HG03575 (cell line): ENCODE data around the gene TCF7.
"Not testable (repeated sequence)": the region's sequence is repeated elsewhere in the genome, so short reads cannot be mapped to it uniquely, and the experiment has no call there.

Experiments used
- ATAC-seq: cut with Tn5 transposase; IDR thresholded peaks from one replicate; pipeline ENCODE4 v1.9.1; 2021; ENCODE audit not compliant: unreplicated experiment, insufficient number of reproducible peaks, low FRiP score; ENCODE audit errors: extremely low read depth

The TCF7 gene

DNA sequence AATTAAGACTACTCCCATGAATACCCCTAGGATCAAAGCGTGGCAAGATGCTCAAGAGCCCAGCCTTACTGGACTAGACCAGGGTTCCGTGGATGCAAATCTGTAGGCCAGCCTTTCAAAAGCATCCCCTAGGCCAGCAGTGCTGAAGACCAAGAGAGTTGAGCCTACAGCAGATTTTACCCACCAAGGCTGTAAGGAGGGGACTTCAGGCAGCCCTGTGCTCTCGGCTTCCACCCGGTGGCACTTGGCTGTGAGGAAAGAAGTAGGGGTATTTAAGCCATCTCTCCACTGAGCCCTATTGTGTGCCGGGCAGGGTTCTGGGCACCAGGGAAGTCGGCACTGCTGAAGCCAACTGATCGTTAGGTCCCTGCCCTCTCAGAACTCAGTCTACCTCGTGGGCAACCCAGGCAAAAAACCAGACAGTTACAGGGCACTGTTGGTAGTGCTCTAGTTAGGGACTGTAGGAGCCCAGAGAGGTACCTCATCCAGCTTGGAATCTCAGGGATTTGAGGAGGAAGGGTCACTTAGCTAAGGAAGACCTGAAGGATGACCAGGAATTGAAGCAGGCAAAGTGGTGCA is 25.5 kb downstream of the TCF7 start:
- no peak for ATAC-seq

DNA sequence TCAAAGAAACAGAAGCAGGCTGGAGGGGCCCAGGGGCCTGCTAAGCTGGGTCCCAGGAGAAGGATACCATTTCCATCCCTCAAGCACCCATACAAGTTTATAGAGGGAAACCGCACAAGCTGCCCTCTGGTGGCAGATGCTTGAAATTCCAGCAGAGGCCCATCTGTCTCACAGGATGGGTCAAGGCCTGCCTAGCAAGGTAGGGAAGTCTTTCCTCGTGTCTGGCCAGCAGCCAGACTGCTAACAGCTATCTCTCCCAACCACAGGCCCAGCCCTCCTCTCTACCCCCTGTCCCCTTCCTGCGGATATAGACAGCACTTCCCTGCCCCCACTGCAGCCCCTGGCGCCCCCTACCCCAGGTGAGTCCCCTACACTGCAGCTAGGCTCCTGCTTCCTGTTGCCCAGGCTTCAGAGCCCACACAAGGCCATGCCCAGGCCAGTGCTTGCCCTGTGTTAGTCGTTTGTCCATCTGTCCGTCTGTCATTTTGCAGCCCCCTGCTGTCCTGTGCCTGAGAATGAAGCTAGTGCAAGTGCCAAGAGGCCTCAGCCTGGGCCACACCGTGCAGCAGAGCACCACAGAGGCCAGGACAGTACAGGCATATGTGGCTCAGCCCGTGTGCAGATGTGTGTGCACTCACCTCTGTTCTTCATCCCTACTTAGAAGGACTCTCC is 26.2 kb downstream of the TCF7 start:
- ATAC-seq: no peak

DNA sequence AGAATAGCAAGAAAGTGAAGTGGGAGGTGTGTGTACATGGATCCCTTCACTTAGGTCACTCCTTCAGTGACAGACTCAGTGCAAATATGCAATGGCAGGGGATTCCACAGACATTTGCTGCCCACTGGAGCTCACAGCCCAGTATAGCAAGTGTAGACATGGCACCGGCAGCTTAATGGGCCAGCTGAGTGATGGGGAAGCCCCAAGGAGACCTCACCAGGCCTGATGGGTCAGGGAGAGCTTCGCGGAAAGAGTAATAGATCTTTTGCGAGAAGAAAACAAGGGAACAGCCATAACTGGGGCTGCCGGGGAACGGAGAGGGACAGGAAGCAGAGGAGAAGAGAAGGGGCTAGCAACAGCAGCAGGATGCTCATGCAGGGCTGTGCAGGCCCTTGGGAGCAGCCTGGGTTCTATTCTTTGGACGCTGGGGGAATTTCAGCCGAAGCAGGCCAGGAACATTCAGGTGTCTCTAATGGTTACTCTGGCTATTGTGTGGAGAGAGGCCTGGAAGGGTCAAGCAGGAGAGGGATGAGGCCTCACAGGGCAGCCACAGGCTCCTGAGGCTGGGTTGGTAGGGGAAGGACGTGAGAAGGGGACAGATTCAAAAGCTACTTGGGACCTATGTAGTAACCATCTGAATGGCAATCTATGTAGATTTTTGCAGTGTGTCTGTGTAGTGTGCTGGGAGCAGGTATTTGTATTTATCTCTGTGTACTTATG is 27.0 kb downstream of the TCF7 start:
- no peak for ATAC-seq

DNA sequence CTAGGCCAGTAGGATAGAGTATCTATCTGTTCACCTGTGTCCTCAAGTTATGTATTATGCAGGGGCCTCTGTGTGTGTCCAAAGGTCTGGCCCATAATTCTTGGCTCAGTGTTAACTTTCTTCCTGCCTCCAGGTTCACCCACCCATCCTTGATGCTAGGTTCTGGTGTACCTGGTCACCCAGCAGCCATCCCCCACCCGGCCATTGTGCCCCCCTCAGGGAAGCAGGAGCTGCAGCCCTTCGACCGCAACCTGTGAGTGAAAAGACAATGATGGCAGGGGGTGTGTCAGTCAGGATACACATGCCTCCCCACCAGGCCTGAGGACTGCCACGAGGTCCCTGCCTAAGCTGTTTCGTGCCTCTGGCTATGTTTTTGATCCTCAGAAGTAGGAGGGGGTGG is 27.6 kb downstream of the TCF7 start:
- no peak for ATAC-seq

DNA sequence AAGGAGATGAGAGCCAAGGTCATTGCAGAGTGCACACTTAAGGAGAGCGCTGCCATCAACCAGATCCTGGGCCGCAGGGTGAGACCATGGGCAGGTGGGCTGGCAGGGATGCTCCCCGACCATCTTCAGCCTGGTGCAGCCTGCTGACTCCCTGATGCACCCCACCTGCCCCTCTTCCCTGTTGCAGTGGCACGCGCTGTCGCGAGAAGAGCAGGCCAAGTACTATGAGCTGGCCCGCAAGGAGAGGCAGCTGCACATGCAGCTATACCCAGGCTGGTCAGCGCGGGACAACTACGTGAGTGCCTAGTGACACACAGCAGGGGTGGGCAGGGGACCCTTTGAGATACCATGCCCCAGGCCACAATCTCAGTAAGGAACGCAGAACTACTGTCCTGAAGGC is 28.3 kb downstream of the TCF7 start:
- no peak for ATAC-seq

DNA sequence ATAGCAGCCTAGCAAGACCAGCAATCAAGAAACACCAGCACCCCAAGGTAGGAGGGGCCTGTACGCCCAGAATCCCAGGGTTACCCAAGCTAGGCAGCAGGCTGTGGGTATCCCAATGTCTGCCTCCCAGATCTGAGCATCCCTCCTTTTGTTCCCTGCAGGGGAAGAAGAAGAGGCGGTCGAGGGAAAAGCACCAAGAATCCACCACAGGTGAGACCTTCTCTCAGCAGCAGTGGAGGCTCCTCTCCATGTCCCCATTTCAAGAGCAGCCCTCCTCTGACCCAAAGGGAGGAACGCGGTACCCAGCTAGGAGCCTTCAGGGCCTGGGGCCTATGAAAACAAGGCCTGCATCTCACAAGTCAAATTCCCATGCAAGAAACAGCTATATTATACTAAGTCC is 28.9 kb downstream of the TCF7 start:
- no peak for ATAC-seq

DNA sequence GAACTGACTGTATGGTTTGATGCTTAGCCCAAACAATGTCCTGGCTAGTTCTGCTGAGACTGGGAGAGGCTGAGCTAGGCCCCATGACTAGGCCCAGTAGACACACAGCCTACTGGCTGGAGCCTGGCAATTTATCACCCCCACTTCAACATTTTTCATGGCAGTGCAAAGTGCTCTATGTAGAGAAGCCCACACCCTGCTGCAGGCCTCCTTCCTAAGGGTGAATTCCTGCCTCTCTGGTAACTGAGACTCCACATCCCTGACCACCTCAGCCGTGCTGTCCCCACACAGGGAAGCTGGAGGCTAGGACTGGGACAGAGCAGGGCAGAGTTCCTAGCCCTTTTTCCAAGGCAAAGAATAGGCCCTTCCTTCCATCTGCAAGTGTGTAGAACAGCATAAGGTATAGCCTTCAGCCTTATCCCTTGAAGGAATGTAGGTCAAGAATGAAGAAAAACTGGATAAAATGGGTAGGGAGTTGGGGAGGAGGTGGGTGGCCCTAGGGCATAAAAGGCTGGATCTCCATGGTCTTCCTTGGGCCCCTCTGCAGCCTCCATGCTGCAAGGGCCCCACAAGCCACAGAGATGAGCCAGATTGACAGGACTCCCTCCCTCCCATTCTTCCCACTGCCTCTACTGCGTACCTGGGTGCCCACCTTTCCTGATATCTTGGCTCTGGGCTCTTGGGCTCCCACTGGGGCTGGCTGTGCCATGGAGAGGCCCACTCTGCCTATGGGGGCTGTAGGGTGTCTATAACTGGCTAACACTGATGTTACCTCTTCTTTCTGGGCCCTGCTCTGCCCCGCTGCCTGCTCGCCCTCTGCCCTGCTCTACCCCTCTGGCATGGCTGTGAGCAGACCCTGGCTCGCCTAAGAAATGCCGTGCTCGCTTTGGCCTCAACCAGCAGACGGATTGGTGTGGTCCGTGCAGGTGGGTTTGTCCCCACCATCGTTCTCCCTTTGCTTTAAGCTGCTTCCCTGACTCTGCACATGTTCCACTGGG is 29.8 kb downstream of the TCF7 start:
- ATAC-seq: no peak

DNA sequence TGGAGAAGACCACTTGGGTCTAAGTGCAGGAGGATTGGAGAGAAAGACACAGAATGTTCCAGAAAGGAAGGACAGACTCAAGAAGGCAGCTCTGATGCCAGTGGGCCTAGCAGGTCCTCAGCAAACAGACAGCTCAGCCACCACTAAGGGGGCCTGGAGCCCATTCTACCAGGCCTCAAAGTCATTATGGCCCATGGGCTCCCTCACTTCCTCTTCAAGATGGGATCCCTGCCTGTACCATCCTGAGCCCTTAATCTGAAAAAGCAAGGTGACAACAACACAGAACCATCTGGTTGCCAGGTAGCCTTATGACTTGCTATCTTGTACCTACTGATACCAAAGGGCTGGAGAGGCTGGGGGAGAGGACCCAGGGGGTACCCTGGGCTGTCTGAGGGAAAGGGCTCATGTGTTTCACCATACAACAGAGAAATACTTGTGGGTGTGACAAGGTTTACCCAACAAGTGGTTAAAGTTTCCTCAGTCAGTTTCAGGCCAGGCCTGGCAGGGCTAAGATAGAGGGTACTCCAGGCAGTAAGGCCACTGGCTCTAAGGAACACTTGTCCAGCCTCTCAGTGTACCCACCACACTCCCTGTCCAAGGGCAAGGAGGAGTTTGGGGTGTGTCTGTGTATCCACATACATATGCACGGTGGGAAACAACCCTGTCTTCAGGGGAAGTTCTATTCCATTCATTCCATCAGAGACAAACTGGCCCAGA is 30.7 kb downstream of the TCF7 start:
- ATAC-seq: no peak

DNA sequence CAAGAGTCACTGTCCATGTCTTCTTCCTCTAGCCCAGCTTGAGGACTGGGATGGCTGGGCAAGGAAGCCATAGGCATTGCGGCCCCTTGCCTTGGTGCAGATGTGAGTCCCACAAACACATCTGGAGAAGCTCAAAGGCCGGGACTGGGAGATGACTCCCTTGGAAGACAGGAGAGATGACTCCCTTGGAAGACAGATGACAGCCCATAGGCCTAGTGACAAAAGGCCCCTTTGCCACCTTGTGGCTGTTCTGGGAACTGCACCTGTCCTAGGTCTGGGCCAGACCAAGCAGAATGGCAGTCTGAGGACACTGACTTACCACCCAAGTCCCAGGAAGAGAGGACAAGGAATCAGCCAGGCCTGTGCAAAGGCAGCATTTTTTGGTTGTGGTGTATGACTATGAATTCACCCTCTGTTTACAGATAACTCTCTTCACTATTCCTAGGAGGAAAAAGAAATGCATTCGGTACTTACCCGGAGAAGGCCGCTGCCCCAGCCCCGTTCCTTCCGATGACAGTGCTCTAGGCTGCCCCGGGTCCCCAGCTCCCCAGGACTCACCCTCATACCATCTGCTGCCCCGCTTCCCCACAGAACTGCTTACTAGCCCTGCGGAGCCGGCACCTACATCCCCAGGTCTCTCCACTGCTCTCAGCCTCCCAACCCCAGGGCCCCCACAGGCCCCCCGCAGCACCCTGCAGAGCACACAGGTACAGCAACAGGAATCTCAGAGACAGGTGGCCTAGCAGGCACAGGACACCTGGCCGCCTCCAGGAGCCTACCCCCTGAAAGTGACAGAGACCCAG is 31.5 kb downstream of the TCF7 start:
- no peak for ATAC-seq

DNA sequence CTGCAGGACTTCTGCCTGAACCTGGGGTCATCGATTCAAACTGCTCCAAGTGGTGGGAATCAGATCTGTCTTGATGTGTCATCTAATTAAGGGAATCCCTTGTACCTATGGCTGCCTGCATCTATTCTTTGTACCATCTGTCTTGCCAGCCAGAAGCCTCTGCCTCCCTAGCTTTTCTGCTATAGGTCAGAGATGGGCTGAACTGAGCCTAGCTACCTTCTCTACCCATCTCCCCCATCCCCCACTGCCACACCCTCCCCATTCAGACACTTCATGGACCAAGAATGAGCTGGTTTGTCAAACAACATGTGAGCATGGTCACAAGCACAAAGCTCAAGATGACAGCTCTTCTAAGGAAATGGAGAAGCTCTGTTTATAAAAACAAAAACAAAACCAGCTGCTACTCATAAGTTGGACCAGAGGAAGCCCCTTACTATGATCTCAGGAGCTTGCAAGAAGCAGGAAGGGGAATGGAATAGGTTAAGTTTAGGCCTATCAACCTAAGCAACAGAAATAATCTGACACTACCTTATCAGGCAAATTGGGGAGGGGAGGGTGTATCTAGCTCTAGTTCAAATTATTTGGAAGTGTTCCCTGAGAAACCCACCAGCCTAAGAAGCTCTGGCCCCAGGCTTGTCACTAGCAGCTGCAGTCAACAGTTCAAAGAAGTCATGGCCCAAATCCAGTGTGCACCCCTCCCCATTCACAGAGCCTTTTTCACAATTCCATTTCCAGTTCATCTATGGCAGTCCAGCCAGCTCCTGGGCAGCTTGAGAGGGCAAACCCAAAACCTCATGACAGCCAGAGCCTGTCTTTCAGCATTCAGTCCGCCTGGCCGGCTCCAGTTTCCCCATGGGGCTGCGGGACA is 32.4 kb downstream of the TCF7 start:
- no peak for ATAC-seq

DNA sequence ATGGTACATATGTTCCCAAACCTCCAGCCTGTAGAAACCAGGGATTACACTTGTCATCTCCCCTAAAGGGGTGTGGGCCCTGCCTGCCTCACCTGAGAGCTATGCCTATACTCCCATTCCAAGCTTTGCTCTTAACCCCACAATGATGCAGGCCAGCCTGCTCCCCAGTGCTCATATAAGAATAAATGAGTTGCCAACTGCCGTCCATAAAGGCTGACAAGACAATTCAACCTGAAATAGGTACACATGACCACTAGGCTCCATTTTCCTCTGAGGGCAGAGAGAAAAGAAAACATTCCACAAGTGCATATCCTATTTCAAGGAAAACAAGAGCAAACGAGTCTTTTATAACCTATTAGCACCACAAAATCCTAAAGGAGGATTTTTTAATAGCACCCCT is 33.8 kb downstream of the TCF7 start:
- no peak for ATAC-seq

DNA sequence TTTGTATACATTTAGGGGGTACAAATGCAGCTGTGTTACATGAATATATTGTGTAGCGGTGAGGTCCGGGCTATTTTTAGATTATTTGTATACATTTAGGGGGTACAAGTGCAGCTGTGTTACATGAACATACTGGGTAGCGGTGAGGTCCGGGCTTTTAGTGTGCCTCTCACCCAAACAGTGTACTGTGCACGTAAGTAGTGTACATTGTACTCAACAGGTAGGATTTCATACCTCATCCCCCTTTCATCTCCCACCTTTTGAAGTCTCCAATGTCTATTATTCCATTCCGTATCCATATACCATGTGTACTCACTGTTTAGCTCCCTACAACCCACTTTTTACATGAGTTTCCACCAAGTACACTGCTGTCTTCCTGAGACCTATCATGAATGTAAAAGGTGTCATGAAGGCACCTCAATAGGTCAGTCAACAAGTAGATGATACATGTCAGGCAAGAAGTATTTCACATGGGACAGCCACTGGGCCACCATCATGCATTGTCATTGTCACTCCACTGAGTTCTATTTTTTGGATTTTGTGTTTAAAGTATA is 34.6 kb downstream of the TCF7 start:
- ATAC-seq: no peak

DNA sequence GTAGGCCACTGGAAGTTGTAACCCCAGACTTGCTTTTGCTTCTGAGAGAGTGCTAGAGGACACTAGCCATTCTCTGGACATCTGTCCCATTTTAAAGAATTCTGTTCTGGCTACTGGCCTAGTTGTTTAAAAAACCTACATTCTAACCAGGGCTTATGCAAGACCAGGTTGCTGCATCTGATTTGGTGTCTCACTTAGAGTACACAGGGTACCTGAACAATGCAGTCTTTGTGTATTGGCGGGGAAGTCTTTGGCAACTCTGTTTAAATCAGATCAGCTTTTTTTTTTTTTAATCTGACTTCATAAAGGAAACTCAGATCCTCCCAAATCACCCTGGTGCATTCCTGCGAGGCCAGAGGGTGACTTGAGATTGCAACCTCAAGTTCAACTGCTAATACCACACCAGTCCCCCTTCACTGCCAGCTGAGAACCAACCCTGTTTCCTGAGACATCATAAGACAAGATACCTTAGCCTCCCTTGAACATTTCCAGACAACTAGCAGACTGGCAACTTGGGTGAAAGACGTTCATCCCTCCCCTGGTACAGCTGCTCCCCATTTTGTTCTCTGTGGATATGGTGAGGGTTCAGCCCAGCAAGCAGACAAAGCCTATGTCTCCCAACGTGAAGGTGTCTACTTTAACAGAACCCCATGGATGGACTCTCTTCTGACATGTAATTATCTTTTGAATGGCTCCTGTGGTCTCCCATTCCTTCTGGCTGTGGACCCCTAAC is 35.3 kb downstream of the TCF7 start:
- ATAC-seq: no peak

DNA sequence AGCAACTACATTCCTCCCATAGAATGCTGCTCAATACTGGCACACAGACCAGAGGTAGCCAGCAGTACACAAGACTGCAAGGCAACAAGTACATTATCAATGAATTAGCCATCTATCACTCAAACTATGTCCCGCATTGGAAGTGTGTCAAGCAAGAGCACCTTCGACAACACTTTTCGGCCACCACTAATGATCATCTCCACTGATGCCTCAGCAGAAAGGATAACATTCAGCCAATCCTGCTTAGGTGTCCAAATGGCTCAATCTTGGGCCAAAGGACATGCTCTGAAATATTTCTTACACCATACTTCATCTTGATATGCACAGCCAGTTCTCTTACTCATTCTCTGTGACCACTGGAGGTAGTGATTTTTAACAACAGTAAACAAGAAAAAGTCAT is 37.2 kb downstream of the TCF7 start:
- no peak for ATAC-seq

DNA sequence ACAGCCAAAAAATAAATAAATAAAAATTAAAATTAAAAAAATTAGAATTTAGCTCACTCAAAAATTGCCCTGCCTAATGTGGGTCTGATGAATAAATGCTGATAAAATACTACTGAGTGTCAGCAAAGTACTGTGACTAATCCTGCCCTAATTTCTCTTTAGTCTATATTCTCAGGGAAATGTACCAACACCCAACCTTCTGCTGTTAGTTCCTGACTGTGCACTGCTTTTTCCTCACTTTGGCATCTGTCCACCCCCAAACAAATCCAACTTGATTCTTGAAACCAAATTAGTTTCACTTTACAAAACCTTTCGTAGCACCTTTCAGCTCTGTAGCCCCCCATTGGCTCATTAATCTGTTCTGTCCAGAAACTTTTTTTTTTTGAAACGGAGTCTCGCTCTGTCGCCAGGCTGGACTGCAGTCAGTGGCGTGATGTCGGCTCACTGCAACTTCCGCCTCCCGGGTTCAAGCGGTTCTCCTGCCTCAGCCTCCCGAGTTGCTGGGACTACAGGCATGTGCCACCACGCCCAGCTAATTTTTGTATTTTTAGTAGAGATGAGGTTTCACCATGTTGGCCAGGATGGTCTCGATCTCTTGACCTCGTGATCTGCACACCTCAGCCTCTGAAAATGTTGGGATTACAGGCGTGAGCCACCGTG is 37.8 kb downstream of the TCF7 start:
- not testable (repeated sequence) for ATAC-seq

DNA sequence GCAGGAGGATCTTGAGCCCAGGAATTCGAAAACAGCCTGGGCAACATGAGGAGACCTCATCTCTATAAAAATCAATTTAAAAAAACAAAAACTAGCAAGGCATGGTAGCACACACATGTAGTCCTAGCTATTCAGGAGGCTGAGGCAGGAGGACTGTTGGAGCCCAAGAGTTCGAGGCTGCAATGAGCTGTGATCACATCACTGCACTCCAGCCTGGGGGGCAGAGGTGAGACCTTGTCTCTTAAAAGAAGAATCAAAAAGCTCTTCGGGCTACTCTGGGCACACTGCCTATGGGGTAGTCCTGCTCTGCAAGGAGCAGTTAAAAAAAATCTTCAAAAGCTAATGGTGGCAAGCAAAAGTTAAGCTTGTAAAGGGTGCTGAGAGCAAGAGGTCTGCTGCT is 38.8 kb downstream of the TCF7 start:
- no peak for ATAC-seq
